ENCODE data around the gene DNAJC5.
"Not testable (repeated sequence)": the region's sequence is repeated elsewhere in the genome, so short reads cannot be mapped to it uniquely, and the experiment has no call there.

The DNAJC5 gene, protein sequence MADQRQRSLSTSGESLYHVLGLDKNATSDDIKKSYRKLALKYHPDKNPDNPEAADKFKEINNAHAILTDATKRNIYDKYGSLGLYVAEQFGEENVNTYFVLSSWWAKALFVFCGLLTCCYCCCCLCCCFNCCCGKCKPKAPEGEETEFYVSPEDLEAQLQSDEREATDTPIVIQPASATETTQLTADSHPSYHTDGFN

DNA sequence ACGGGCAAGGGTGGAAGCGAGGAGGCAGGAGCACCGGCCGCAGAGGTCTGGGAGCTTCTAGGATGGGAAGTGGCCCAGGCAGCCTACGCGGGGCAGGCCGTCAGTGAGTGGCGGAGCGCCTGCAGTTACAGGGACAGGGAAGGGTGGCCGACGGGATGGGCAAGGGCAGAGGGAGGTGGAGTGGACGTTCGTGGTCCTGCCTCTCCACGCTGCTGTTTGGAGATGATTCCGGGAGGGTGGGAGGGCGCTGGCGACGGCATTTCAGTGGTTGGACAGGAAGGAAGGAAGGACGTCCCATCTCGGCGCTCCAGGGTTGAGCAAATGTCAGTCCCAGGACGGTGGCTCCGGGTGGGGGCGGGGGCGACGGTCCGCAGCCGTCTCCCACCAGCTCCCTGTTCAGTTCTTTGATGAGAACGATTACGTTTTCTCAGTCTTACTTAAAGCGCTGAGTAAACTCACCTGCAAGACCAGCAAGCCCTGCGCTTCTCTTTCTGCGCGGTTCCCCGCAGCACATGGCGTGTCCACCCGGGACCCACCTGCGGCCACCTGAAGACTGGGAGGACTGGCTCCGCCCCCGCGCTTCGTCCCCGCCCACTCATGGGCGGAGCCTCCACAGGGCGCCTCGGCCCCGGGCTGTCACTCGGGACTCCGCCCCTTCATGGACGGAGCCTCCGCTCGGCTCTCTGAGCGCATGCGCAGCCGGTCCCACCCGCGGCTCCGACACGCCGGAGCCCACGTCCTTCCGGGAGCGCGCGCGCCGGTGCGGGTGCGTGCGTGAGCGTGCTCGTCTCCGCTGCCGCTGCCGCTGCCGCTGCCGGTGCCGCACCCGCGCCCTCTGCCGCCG lies at the start of gene DNAJC5:
TSS of gene DNAJC5 (plus strand) at position 769 of the 844 bp plus-strand sequence. CDS start 33,220 bp downstream, outside the sequence.
- peak; percentile 92 for DNase-seq

DNA sequence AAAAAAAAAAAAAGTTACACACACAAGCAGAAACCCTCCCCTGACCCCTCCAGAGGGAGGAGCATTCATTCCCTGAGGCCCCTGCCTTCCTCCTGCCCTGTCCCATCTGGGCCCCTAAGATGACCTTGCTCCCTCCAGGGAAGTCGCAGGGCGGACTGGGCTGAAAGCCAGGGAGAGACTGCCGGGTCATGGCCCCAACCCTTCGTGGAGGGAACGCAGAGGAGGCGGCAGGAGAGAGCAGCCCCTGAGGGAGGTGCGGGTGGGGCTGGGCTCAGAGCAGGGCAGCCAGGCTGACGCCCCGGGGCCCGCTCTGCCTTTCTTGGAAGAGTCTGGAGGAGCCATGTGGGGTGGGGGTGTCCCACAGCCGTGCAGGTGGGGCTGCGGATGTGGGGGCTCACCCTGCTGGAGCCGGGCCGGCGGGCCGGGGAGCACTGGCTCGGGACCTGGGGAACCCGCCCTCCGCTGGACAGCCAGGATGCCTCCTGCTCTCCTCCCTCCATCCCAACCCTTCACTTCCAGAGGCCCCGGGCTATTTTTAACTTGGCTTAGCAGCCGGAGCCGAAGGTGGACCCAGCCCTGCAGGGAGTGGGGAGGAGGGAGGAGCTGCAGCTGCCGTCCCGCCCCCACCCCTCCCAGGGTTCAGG lies 48.7 kb upstream of the DNAJC5 start:
- no peak for DNase-seq

DNA sequence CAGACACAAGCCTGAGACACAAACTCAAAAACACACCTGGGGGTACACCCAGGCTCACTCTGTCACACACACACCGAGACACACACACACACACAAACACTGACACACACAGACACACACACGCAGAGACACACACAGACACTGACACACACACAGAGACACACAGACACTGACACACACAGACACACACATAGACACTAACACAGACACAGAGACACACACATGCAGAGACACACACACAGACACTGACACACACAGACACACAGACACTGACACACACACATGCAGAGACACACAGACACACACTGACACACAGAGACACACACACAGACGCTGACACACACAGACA lies 48.1 kb upstream of the DNAJC5 start:
- DNase-seq, result no peak

DNA sequence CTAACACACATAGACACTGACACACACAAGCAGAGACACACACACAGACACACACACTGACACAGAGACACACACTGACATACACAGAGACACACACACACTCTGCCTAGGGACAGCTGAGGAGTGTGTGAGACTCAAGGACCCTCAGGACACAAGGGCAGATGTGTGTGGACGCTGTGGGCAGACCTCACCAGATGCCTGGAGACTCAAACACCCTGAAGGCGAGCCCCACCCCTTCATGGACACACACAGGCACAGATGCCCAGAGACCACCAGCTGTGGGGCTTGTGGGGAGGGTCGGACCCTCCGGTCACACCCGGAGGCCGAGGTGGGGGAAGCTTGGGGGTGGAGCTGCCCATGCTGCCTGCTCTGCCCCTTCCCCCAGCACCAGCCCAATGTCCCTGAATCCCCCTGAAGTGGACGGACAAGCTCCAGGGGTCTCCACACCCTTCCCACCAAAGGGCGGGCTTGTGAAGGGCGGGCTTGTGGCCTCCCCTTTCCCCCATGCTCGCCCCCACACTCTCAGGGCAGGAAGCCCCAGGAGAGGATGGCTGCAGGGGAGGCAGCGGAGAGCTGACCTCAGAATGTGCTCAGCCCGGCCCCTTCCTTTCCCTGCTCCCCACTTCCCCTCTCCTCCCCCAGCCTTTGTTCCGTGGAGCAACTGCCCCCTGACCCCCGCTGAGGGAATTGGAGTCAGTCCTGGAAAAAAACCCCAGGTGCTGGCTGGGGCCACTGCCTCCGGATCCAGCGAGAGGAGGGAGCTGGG lies 47.5 kb upstream of the DNAJC5 start:
- no peak for DNase-seq

DNA sequence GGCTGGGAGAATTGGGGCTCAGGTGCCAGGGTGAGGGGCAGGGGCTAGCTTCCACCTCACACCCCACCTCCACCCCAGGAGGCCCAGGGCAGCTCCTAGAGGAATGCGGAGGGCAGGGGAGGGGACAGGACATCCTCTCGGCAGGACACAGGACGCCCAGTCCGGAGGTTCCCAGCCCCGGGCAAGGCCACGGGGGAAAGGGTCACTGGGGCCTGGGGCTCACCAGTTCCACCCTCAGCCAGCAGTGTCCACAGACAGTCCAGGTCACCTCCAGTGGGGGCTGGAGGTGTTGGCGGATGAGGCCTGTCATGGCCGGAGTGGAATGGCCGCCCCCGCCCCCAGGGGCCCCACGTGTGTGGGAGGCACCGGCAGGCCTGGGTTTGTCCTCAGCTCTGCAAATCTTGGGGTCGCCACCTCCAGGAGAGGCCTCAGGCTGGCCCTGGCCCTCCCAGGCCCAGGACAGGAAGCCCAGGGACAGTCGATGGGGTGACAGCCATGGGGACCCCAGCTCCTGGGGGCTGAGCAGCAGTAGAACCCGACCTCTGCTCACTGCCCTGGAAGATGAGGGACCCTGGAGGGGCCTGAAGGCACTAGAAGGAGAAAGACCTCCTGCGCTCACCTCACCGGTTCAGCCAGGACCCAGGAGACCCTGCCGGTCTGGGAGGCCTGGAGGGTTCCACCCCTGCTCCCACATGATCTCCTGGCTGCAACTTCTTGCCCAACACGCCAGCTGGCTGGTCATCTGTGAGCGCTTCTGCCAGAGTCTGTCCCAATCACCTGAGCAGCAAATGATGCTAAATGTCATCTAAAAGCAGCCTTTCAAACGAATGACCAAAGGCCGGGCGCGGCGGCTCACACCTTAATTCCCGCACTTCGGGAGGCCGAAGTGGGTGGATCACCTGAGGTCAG lies 46.7 kb upstream of the DNAJC5 start:
- no peak for DNase-seq

DNA sequence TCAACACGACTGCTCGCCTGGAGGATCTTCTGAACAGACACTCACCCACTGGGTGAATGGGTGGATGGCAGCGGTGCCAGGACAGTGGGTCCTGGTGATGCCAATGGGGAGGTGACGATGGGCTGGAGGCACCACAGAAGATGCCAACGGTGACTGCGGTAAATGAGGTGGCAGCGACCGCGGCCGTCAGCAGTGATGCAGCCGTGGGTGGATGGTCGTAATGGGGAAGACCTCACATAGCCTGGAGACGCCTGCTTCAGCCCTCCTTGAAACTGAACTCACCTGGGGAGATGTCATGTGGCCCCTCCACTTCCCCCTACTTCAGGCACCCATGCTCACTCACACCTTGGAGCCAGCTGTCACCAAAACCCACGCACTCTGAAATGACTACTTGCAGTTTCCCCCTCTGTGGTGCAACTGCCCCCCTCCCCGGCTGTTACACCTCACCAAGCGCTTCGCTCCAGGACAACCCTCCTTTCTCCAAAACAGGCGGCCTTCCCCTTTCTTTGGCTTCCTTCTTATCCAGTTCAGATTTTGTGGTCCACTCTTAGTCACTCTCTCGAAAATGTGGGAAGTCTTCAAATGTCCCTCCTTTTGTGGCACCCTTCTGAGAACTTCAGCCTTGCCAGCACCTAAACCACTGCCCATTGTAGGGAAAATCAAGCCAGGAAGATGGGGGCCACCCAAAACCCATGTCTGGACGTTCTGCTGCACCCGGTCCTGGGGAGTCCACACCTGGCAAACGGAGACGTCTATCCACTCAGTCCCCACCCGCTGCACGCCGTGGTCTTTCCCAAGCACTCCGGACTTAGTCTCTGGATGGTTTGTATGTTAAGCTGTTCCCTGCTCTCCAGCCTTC lies 44.0 kb upstream of the DNAJC5 start:
- DNase-seq, result peak; percentile 60

DNA sequence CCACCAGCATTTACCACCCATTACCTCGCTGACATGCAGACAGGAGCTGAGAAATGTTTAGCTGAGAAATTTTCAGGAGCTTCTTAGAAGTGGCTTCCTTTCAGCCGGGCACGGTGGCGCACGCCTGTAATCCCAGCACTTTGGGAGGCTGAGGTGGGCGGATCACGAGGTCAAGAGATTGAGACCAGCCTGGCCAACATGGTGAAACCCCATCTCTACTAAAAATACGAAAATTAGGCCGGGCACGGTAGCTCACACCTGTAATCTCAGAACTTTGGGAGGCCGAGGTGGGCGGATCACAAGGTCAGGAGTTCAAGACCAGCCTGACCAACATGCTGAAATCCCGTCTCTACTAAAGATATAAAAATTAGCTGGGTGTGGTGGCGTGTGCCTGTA lies 43.4 kb upstream of the DNAJC5 start:
- DNase-seq, result not testable (repeated sequence)

DNA sequence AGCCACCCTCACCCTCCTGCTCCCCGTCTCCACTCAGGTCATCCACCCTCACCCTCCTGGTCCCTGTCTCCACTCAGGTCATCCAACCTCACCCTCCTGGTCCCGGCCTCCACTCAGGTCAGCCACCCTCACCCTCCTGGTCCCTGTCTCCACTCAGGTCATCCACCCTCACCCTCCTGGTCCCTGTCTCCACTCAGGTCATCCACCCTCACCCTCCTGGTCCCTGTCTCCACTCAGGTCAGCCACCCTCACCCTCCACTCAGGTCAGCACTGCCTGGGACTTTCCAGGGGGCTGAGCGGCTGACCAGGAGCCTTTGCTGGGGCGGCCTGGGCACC lies 41.2 kb upstream of the DNAJC5 start:
- DNase-seq, result not testable (repeated sequence)

DNA sequence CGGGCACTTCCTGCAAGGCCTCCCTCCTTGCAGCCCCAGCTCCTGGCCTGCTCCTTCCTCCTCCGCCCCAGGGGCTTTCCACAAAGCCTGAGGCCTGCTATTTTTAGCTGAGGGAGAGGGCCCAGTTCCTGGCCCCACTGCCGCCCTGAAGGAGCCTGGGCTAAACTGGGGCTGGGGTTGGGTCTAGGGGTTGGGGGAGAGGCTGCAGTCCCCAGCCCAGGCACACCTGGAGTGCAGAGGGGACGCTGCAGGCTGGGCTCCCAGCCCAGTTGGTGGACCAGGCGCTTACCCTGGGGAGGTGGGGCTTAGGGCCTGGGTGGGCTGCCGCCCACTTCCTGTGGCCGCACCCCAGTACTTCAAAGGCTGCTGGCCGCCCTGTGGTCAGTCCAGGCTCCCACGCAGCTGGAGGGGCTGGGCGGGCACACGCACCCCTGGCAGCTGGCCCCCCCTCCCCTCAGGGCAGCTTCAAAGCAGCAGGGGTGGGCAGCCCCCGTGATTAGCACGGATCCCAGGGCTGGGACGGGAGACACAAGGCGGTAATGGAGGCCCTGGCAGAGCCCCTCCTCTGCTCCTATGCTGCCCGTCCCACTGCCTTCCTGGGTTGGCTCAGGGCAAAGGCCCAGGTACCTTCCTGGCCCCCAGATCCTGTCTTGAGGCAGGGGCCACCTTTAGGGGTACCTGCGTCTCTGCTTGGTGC lies 40.7 kb upstream of the DNAJC5 start:
- DNase-seq, result no peak

DNA sequence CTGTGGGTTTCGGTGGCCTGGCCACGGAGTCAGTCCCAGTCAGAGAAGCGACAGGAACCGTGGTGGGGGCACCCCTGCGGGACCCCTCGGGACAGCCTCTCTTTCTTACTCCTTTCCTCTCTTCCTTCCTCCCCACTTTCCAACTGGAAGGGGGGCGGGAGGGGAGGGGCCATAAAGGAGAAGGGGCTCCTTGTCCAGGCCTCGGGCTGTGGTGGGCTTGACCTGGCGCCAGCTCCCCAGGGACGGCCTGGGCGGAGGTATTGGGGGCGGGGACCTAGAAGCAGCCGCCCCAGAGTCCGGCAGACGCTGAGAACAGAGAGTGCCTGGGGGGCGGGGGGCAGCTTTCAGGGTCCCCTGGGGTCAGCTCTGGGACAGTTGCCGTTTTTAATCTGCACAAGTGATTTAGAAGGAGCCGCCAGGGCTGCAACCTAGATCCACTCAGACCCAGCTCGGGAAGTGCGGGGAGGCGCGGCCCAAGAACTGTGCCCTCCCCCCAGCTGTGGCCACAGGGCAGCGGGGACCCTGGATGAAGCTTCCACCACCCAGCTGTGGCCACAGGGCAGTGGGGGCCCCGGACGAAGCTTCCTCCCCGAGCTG lies 40.1 kb upstream of the DNAJC5 start:
- DNase-seq, result no peak

DNA sequence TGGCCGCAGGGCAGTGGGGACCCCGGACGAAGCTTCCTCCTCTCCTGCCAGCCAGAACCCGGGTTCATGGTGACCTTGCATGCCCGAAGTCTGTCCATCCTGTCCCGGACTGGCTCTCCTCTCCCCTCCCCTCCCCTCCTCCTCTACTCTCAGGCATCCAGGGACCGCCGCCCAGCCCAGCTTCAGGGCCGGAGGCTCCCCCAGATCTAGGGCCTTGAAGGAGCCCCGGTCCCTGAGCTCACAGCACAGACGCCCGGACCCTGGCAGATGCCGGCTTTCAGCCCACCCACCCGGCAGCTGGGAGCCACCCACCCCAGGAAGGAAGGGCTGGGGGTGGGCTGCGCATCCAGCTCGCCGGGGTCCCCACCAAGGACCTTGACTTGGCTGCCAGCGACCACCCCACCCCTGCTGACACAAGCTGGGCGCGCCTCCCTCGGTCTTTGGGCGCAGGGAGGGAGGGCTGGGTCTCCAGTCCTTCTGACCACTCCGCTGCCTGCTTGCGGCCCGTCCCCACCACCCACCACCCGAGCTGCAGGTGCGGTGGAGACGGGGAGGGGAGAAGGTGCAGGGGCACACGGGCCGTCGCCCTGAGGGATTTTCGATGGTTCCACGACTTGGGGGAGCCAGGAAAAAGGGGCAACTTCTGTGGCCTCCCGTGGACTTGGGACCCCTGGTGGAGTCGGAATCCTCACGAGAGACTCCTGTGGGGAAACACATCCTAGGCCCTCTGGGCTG lies 39.4 kb upstream of the DNAJC5 start:
- DNase-seq, result no peak

DNA sequence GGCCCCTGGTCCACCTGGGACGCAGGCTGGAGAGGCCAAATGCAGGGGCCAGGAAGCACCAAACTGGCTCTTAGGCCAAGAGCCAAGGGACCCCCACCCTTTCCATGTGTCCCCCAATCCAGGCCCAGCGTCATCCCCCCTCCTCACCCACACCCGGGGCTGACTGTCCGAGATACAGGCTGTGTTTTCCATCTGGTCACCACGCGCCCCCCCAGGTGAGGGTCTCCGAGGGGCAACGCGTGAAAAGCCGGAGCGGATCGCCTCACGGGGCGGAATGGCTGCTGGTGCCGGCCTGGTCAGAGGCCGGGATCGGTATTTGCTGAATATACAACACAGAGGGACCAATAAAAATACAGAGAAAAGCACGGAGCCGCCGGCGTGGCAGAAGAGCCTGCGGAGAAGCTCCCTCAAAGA lies 38.8 kb upstream of the DNAJC5 start:
- no peak for DNase-seq

DNA sequence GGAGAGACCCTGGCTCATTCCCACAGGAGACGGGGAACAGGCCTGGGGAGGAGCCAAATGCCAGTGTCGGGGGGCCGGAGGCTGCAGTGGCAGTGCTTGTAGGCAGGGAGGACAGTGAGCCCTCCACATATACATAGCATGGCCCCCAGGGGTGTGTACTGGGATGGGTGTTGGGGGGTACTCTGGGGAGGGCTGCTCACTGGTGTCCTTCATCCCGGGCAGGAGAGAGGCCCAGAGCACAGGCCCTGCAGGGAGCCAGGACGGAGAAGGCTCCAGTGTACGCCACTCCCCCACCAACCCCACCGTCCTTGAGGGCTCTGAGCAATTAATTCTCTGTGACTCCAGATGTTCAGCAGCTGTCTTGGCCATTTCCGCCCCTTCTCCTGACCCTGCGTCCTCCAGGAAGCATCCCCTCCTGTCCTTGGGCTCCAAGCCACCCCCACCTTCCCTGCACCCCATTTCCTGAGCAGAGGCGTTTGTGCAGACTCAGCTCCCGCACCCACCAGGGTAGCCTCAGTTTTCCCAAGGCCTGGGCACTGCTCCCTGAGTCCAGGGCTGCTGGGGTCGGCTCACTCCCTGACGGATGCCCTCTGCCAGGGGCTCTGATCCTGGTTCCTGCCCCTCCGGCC lies 37.0 kb upstream of the DNAJC5 start:
- DNase-seq, result no peak

DNA sequence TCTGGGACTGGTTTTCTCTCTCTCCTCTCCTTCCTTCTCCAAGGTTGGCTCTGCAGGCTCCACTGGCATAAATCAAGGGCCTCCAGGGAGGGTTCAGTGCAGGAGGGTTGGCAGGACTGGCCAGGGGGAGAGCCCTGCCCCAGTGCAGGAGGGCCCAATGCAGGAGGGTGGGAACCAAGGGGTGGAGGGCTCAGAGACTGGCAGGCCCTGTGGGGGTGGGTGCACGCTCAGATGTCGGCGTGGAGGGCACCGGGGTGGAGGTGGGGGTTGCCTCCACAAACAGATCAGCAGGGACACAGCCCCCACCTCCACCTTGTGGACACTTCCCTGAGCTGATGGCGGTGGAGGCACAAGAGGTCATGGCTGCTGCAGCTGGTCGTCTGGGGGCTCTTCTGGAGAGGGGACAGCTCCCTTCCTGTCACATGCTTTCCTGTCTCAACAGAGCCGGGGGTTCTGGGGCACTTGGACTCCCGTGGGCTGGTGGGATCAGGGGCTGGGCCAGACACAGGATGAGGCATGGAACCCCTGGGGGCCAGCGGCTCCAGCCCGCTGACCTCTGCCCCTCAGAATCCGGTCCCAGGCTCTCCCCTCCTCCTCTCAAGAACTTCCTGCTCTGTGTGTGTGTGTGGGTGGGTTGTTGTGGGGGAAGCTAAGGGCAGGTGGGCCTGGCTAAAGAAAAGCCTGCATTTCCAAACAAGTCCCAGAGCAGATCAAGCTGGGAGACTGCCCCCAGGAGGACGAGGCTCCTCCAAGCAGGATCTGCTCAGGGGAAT lies 36.3 kb upstream of the DNAJC5 start:
- DNase-seq, result no peak

DNA sequence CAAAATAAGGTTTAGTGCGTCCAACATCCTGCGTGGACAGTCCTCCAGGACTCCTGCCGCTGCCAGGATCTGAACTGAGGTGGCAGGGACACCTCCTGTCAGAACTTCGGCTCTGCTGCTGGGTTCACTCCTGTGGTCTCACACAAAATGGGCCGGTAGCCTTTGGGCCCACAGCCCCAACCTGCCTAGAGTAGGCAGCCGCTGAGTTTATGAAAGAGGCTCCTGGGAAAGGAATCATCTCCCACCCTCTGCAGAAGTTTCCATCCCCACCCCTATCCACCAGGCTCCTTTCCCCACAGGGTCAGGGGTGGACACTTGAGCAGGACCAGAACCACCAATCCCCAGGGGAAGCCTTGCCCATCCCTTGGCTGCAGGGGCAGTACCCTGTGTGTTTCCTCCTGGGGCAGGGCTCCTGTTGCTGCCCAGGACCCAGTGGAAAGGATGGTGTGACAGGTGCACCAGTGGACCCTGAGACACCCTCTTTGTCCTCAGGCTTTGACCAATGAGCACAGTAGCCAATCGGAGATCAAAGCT lies 35.7 kb upstream of the DNAJC5 start:
- DNase-seq, result no peak

DNA sequence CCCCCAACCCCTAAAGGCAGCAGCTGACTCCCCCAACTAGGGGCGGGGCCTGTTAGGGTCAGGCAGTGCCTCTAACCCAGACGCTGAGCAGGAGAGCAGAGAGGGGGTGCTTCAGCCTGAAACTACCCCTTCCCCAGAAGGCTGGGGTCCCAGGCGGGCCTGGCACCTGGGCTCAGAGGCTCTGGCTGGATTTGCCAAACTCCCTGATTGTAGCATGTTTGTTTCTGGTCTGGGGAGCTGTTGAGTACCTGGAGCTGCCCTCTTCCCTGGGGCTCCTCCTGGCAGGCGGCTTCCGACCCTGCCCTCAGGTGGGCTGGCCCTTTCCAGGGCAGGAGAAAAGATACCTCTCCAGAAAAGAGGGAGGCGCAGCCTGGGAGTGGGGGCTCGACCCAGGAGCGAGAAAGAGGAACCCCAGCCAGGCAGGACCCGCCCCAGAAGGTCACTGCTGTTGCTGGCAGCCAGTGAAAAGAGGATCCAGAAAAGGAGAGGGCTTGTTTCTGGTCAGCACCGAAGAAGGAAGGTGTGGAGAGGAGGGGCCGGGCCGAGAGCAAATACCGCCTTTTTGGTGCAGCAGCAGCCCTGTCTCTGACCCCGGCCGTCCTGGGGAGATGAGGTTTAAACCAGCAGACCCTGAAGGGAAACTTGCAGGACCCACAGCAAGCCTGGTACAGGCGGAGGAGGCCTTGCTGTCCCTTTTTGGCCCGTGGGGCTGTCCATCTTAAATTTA lies 34.4 kb upstream of the DNAJC5 start:
- no peak for DNase-seq

DNA sequence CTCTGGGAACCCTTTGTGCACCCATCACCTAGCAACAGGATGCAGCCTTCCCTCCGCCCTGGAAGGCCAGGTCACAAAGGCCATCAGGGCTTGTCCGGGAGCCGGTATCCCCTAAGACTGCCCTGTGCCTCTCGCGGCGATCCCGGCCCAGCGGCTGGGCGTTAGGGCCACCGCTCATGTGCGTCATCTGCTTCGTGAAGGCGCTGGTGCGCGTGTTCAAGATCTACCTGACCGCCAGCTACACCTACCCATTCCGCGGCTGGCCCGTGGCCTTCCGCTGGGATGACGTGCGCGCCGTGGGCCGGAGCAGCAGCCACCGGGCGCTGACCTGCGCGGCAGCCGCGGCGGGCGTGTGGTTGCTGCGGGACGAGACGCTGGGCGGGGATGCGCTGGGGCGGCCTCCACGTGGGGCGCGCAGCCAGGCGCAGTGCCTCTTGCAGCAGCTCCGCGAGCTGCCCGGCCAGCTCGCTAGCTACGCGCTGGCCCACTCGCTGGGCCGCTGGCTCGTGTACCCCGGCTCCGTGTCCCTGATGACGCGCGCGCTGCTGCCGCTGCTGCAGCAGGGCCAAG lies 33.5 kb upstream of the DNAJC5 start, which contains the start of gene ABHD16B:
TSS of gene ABHD16B (plus strand) at position 134 of the 570 bp plus-strand sequence. CDS start at position 177, 43 bp downstream.
- DNase-seq, result no peak

Measured in stimulated activated naive CD4-positive, alpha-beta T cell treated with Interleukin-2 at 50 U/mL for 16 hours (primary cell).